ENCODE measurements around the gene PCDHGC5.

Gene PCDHGC5

DNA sequence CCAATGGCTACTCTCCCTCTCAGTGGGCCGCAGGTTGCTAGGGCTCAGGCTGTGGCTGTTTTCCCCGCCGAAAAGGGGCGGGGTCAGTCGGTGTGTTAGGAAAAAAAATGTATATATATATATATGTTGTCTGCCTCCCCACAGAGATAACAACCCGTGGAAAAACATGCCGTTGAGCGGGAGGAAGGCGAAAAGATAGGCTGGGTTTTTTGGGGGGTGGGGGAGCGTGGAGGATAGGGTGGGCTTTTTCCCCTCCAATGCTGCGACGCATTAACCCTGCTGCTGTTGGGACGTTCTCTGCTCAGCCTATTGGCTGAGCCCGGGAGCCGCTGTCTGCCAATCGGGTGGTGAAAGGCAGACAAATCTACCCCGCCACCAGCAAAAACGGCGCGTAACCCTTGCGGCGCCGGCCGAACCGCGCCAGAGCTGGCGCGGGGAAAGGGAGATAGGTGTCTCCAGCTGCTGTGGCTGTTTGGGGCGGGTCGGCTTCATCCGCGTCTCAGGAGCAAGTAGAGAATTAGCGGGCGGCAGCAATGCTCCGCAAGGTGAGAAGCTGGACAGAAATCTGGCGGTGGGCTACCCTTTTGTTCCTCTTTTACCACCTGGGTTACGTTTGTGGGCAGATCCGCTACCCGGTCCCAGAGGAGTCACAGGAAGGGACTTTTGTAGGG is 4.1 kb upstream of the PCDHGC5 start, which contains the start of gene PCDHGC4:
TSS of gene PCDHGC4 (plus strand) at position 390 of the 671 bp plus-strand sequence. CDS start at position 534, 144 bp downstream.
- TF ChIP-seq, protein P1, sequence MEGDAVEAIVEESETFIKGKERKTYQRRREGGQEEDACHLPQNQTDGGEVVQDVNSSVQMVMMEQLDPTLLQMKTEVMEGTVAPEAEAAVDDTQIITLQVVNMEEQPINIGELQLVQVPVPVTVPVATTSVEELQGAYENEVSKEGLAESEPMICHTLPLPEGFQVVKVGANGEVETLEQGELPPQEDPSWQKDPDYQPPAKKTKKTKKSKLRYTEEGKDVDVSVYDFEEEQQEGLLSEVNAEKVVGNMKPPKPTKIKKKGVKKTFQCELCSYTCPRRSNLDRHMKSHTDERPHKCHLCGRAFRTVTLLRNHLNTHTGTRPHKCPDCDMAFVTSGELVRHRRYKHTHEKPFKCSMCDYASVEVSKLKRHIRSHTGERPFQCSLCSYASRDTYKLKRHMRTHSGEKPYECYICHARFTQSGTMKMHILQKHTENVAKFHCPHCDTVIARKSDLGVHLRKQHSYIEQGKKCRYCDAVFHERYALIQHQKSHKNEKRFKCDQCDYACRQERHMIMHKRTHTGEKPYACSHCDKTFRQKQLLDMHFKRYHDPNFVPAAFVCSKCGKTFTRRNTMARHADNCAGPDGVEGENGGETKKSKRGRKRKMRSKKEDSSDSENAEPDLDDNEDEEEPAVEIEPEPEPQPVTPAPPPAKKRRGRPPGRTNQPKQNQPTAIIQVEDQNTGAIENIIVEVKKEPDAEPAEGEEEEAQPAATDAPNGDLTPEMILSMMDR (IDR thresholded peaks at IDR 0.05; ENCODE audit: low read depth, low read length) = no peak
- no peak for DNase-seq (ENCODE audit: extremely low read depth, low read depth)

DNA sequence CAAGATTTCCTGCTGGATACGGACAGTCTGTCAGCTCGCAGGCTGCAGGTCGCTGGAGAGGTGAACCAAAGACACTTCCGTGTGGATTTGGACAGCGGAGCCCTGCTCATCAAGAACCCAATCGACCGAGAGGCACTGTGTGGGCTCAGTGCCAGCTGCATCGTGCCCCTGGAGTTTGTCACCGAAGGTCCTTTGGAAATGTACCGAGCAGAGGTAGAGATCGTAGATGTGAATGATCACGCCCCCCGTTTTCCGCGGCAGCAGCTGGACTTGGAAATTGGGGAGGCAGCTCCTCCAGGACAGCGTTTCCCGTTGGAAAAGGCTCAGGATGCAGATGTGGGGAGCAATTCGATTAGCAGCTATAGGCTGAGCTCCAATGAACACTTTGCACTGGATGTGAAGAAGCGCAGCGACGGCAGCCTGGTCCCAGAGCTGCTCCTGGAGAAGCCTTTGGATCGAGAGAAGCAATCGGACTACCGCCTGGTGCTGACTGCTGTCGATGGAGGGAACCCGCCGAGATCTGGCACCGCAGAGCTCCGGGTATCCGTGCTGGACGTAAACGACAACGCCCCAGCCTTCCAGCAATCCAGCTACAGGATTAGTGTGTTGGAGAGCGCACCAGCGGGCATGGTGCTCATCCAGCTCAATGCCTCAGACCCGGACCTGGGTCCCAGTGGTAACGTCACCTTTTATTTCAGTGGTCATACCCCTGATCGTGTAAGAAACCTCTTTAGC is 3.4 kb upstream of the PCDHGC5 start:
- DNase-seq (ENCODE audit: extremely low read depth, low read depth) = no peak
- TF ChIP-seq, protein P1 (IDR thresholded peaks at IDR 0.05; ENCODE audit: low read depth, low read length) = no peak

DNA sequence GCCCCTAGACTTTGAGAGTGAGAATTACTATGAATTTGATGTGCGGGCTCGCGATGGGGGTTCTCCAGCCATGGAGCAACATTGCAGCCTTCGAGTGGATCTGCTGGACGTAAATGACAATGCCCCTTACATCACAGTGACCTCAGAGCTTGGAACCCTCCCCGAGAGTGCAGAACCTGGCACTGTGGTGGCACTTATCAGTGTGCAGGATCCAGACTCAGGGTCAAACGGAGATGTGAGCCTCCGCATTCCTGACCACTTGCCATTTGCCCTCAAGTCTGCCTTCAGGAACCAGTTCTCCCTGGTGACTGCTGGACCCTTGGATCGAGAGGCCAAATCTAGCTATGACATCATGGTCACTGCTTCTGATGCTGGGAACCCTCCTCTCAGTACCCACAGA is 2.8 kb upstream of the PCDHGC5 start:
- DNase-seq (ENCODE audit: extremely low read depth, low read depth) = no peak
- TF ChIP-seq, protein P1 (IDR thresholded peaks at IDR 0.05; ENCODE audit: low read depth, low read length) = no peak

DNA sequence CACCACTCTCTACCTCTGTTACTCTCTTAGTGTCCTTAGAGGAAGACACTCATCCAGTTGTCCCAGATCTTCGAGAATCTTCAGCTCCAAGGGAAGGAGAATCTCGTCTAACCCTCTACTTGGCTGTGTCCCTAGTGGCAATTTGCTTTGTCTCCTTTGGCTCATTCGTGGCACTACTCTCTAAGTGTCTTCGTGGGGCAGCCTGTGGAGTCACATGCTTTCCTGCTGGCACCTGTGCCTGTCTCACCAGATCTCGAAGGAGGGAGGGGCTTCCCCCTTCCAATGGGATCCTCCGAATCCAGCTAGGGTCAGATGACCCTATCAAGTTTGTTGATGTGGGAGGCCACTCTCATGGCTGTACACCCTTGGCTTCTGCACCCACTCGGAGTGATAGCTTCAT is 1.8 kb upstream of the PCDHGC5 start:
- TF ChIP-seq, protein P1 (IDR thresholded peaks at IDR 0.05; ENCODE audit: low read depth, low read length) = no peak
- no peak for DNase-seq (ENCODE audit: extremely low read depth, low read depth)

DNA sequence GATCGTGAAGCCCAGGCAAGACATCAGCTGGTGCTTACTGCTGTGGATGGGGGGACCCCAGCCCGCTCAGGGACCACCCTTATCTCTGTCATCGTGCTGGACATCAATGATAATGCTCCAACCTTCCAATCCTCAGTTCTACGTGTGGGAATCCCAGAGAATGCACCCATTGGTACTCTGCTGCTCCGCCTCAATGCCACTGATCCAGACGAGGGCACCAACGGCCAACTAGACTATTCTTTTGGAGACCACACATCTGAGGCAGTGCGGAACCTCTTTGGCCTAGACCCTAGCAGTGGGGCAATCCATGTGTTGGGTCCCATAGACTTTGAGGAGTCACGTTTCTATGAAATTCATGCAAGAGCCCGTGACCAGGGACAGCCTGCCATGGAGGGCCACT is 960 bp downstream of the PCDHGC5 start:
- TF ChIP-seq, protein P1 (IDR thresholded peaks at IDR 0.05; ENCODE audit: low read depth, low read length) = no peak
- no peak for DNase-seq (ENCODE audit: extremely low read depth, low read depth)

DNA sequence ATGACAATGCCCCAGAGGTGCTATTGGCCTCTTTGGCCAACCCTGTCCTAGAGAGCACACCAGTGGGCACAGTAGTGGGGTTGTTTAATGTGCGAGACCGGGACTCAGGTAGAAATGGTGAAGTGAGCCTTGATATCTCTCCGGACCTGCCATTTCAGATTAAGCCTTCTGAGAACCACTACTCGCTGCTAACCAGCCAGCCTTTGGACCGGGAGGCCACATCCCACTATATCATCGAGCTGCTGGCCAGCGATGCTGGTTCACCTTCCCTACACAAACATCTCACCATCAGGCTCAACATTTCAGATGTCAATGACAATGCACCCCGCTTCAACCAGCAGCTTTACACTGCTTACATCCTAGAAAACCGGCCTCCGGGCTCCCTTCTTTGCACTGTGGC is 1.4 kb downstream of the PCDHGC5 start:
- DNase-seq (ENCODE audit: extremely low read depth, low read depth) = no peak
- TF ChIP-seq, protein P1 (IDR thresholded peaks at IDR 0.05; ENCODE audit: low read depth, low read length) = no peak

DNA sequence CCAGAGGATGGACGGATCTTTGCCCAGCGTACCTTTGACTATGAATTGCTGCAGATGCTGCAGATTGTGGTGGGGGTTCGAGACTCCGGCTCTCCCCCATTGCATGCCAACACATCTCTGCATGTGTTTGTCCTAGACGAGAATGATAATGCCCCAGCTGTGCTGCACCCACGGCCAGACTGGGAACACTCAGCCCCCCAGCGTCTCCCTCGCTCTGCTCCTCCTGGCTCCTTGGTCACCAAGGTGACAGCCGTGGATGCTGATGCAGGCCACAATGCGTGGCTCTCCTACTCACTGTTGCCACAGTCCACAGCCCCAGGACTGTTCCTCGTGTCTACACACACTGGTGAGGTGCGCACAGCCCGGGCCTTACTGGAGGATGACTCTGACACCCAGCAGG is 1.9 kb downstream of the PCDHGC5 start:
- no peak for DNase-seq (ENCODE audit: extremely low read depth, low read depth)
- TF ChIP-seq, protein P1 (IDR thresholded peaks at IDR 0.05; ENCODE audit: low read depth, low read length) = no peak
